CD4-positive, alpha-beta T cell (primary cell): ENCODE results near the gene ZXDC. TPM values are rescaled to one million over a fixed set of nuclear protein-coding genes. Genes with fewer than 3 reads are reported as not detected.

Experiments used
- ATAC-seq: fragments of 200-7000 bp; cut with Tn5 transposase; one replicate; pipeline ENCODE4 v1.10.0; 2022; ENCODE audit warnings: mild to moderate bottlenecking; ENCODE audit not compliant: poor library complexity
- CTCF ChIA-PET: fragments of 350-600 bp; sonication (Branson Sonifier 250); formaldehyde crosslinking; loops from one replicate; lab custom pipeline; 2021; ENCODE audit warnings: antibody characterized with exemption, inconsistent platforms; lab: Charles Lee
- POLR2A ChIA-PET: fragments of 350-600 bp; sonication (Branson Sonifier 250); formaldehyde crosslinking; loops from one replicate; lab custom pipeline; 2021; ENCODE audit warnings: antibody characterized with exemption, inconsistent platforms; lab: Charles Lee
- DNase-seq, 14 experiments: peaks; one replicate each; pipeline ENCODE4 v3.0.0-alpha.2; 2013 to 2020; ENCODE audit warnings: mixed read lengths in 2 of 14
- H3K27ac ChIP-seq, 2 donors: one replicate each; pipeline versions ENCODE4 v1.5.1 to v1.7.0; 2013; ENCODE audit warnings: low read length in 2 of 2, low read depth in 1 of 2, mild to moderate bottlenecking in 1 of 2
- H3K27me3 ChIP-seq, 2 experiments: 1 replicate in 1 of 2; 2 replicates in 1 of 2; pipeline versions ENCODE4 v1.6.1 to v1.7.0; 2013; ENCODE audit warnings: low read length in 2 of 2, control low read depth in 1 of 2, mild to moderate bottlenecking in 1 of 2, moderate library complexity in 1 of 2; ENCODE audit not compliant: insufficient read depth in 2 of 2, control insufficient read depth in 1 of 2
- H3K36me3 ChIP-seq: one replicate; pipeline ENCODE4 v1.6.1; 2013; ENCODE audit warnings: low read length, control low read depth; ENCODE audit not compliant: insufficient read depth
- H3K4me1 ChIP-seq: one replicate; pipeline ENCODE4 v1.6.1; 2013; ENCODE audit warnings: low read length, control low read depth; ENCODE audit not compliant: insufficient read depth
- H3K4me3 ChIP-seq: one replicate; pipeline ENCODE4 v1.5.1; 2013; ENCODE audit warnings: mild to moderate bottlenecking, low read length, moderate library complexity
- H3K9me3 ChIP-seq, 2 experiments: 1 replicate in 1 of 2; 2 replicates in 1 of 2; pipeline versions ENCODE4 v1.6.1 to v1.7.0; 2013; ENCODE audit warnings: low read length in 2 of 2, mild to moderate bottlenecking in 2 of 2, control low read depth in 1 of 2, moderate library complexity in 1 of 2; ENCODE audit not compliant: control insufficient read depth in 1 of 2, insufficient read depth in 1 of 2
- H3K27ac Mint-ChIP-seq: one replicate; pipeline ENCODE4 v1.8.0; 2020; ENCODE audit warnings: mixed read lengths
- H3K27me3 Mint-ChIP-seq: one replicate; pipeline ENCODE4 v1.8.0; 2021; ENCODE audit warnings: mixed read lengths
- H3K36me3 Mint-ChIP-seq: one replicate; pipeline ENCODE4 v1.8.0; 2021; ENCODE audit warnings: low read depth, mixed read lengths
- H3K4me1 Mint-ChIP-seq: one replicate; pipeline ENCODE4 v1.8.0; 2021; ENCODE audit warnings: low read depth, mixed read lengths
- H3K4me3 Mint-ChIP-seq: one replicate; pipeline ENCODE4 v1.8.0; 2020; ENCODE audit warnings: mild to moderate bottlenecking, mixed read lengths
- H3K9me3 Mint-ChIP-seq: one replicate; pipeline ENCODE4 v1.8.0; 2020; ENCODE audit warnings: mixed read lengths
- CTCF ChIP-seq: fragments of 200-600 bp; IDR thresholded peaks from one replicate; pipeline ENCODE4 v1.8.0; 2022; ENCODE audit warnings: antibody characterized with exemption, mild to moderate bottlenecking
- intact Hi-C, 2 experiments: fragments of 100-400 bp; cut with DNase I in 1 of 2; cut with micrococcal nuclease in 1 of 2; formaldehyde crosslinking; loops; one replicate each; pipeline versions ENCODE4 v1.15.1 to v1.9.0; 2023 to 2025; cut with DNase I, micrococcal nuclease
- total RNA-seq, 174 experiments: library from RNA in 2 of 174; stranded (reverse) in 2 of 174; gene quantifications; one replicate each; pipeline ENCODE4 v1.2.3 and lab custom pipeline; 2021 to 2026

The ZXDC gene
- total RNA-seq, 2 experiments from 2014 or later: 60.7 to 61.3 TPM

DNA sequence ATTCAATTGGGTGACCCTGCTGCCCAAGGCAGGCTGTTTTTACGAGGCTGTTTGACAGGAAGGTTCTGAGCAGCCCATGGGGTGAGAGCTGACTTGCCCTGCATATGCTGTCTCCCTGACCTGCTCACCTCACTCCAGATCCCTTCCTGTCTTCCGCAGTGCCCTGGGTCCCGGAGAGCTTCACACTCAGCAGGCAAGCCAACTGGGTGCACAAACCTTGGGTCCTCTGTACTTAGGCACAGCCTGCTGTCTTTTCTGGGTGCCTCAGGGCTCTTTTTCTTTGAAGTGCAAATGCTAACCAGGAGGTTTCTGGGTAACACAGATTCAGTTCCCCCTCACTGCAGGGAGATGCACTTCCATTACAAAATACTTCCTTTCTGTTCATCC lies 32.8 kb downstream of the ZXDC start:
- no peaks in the 10 kb centered on the region for H3K4me1 Mint-ChIP-seq
- H3K36me3 Mint-ChIP-seq: peaks cover 61% of the 10 kb centered on the region
- peak in 1 of 14 experiments; percentile 1 for DNase-seq
- no peaks in the 10 kb centered on the region for H3K9me3 Mint-ChIP-seq
- no peak for ATAC-seq
- no peak overlapping the region for H3K27ac Mint-ChIP-seq
- no peaks in the 10 kb centered on the region for H3K9me3 ChIP-seq
- CTCF ChIA-PET: no interaction called here
- H3K36me3 ChIP-seq: peaks cover 45% of the 10 kb centered on the region
- H3K4me3 ChIP-seq: no peak overlapping the region
- intact Hi-C loops: no loop called here
- no peak overlapping the region for H3K27ac ChIP-seq
- H3K4me1 ChIP-seq: no peaks in the 10 kb centered on the region
- no peaks in the 10 kb centered on the region for H3K27me3 ChIP-seq
- POLR2A ChIA-PET: no interaction called here
- H3K4me3 Mint-ChIP-seq: no peak overlapping the region
- no peaks in the 10 kb centered on the region for H3K27me3 Mint-ChIP-seq
- TF ChIP-seq CTCF: no peak

GRCh38 chr3:126442094-126442855 lies 33.4 kb downstream of the ZXDC start:
- ChIA-PET POLR2A (no interaction called here), CTCF (no interaction called here)
- H3K36me3 Mint-ChIP-seq: peaks cover 61% of the 10 kb centered on the region
- no peak overlapping the region for H3K27ac ChIP-seq
- H3K9me3 ChIP-seq: no peaks in the 10 kb centered on the region
- no peaks in the 10 kb centered on the region for H3K4me1 ChIP-seq
- ATAC-seq (no peak), DNase-seq (no peak)
- H3K4me3 ChIP-seq: no peak overlapping the region
- no peak overlapping the region for H3K27ac Mint-ChIP-seq
- no peaks in the 10 kb centered on the region for H3K27me3 Mint-ChIP-seq
- H3K4me1 Mint-ChIP-seq: no peaks in the 10 kb centered on the region
- intact Hi-C loops: no loop called here
- peaks cover 51% of the 10 kb centered on the region for H3K36me3 ChIP-seq
- no peak overlapping the region for H3K4me3 Mint-ChIP-seq
- TF ChIP-seq CTCF: no peak
- H3K9me3 Mint-ChIP-seq: no peaks in the 10 kb centered on the region
- H3K27me3 ChIP-seq: no peaks in the 10 kb centered on the region

DNA sequence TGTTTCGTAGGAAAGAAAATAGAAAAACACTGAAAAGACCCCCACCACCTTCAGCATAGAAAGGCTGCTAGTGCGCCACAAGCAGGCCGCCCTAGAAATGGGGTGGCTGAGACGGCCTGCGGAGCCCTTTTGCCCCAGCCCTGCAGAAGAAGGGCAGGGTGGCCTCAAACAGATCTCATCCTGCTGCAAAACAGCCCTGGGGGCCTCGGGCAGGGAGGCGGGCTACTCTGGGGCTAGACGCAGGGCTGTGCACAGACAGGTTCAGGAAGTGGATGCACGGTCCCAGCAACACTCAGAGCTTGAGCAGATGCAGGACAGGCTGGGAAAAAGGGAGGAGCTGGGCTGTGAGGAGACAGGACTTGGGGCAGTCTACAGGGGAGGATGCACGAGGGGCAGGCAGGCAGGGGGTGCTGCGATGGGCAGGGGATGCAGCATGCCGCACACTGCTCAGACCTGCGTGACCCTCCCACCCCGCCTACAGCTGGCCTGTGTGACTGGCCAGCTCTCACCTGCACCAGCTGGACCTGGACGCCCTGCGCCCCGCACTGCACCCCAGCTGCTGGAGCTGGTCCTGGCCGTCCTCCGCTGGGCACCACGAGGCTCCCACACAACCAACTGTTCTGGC lies 34.3 kb downstream of the ZXDC start:
- ATAC-seq: no peak
- no peak for TF ChIP-seq CTCF
- no peaks in the 10 kb centered on the region for H3K9me3 Mint-ChIP-seq
- Histone ChIP-seq H3K27ac (no peak overlapping the region), H3K27me3 (no peaks in the 10 kb centered on the region), H3K36me3 (peaks cover 60% of the 10 kb centered on the region), H3K4me1 (no peaks in the 10 kb centered on the region), H3K9me3 (no peaks in the 10 kb centered on the region), H3K4me3 (no peak overlapping the region)
- POLR2A ChIA-PET: no interaction called here
- H3K4me3 Mint-ChIP-seq: no peak overlapping the region
- no peak overlapping the region for H3K27ac Mint-ChIP-seq
- CTCF ChIA-PET: no interaction called here
- intact Hi-C loops: no loop called here
- peak in 1 of 14 experiments; percentile 7 for DNase-seq
- no peaks in the 10 kb centered on the region for H3K4me1 Mint-ChIP-seq
- peaks cover 65% of the 10 kb centered on the region for H3K36me3 Mint-ChIP-seq
- H3K27me3 Mint-ChIP-seq: no peaks in the 10 kb centered on the region
